ENCODE measurements around the gene TRPV3.
"Not testable (repeated sequence)": the region's sequence is repeated elsewhere in the genome, so short reads cannot be mapped to it uniquely, and the experiment has no call there.

TRPV3 gene

DNA sequence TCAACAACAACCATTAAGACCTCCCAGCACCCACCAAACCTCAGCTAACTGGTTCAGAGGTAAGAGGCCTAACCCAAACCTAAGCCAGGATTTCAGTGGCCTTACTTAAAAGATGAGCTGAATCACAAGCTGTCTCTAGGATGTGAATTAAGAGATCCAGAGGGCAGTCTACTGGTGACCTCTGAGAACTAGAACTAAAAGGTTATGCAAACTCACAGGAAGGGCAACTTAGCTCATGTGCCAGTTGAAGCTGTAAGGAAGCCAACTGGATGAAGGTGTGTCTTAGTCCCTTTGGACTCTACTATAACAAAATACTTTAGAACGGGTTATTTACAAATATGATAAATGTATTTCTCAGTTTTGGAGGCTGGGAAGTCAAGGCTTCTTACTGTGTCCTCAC is 91.3 kb downstream of the TRPV3 start:
- DNase-seq = not testable (repeated sequence)
